Subcutaneous adipose tissue (tissue), 4 donors: ENCODE results near the gene SPATA9. TPM values are rescaled to one million over a fixed set of nuclear protein-coding genes. Genes with fewer than 3 reads are reported as not detected.

ENCODE experiments used
- total RNA-seq, 4 donors: library from RNA; depleted of rRNA; stranded (reverse); fragments of >200 nt; gene quantifications; one replicate each; pipeline ENCODE4 v1.1.0, GENCODE V29; 2016
- TF ChIP-seq, protein P1 (sequence below): fragments of 450-650 bp; IDR thresholded peaks from one replicate; pipeline ENCODE4 v1.5.1; 2016; ENCODE audit warnings: low read depth, mild to moderate bottlenecking, control low read depth, antibody characterized with exemption, moderate library complexity

SPATA9 gene
- total RNA-seq, 4 donors from 2014 or later = 2.4 to 4.7 TPM; not detected in 2

DNA sequence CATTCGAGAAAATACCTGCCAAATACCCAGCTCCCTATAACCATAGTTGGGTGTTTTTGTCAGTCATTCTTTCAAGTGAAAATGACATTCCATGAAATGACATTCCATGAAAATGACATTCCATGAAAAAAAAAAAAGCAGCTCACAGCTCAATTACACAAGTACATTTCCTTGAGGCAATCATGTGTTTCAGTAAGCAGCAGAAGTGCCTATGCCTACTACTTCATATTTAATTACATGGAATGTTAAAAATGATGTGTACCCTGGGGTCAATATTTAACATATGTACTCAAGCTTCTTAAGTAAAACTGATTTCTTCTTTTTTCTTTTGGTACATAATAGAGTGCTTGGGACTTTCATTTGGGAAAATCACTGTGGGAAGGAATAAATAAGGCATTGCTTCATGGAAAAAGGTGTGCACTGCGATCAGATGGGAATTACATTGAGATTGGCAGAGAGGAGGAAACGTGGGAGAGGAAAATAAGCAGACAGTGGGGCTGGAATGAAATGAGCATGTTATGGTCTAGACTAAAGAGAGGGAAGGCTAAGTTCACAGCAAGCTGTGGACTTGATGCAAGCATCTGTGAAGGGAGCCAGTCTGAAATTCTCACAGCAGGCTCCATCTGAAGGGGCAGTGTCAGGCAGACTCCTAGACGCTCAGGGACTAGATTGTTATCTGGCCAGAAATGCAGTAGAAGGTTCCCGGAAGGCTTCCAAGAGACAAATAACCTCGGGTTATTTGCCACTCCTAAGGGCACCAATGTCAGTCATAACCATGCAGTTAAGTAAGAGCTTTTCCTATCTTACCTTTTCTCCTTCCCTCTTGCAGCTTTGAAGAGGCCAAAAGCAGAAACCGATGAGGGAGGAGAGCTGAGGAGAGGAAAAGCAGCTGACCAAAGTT lies 15.2 kb upstream of the SPATA9 start:
- TF ChIP-seq, protein P1, sequence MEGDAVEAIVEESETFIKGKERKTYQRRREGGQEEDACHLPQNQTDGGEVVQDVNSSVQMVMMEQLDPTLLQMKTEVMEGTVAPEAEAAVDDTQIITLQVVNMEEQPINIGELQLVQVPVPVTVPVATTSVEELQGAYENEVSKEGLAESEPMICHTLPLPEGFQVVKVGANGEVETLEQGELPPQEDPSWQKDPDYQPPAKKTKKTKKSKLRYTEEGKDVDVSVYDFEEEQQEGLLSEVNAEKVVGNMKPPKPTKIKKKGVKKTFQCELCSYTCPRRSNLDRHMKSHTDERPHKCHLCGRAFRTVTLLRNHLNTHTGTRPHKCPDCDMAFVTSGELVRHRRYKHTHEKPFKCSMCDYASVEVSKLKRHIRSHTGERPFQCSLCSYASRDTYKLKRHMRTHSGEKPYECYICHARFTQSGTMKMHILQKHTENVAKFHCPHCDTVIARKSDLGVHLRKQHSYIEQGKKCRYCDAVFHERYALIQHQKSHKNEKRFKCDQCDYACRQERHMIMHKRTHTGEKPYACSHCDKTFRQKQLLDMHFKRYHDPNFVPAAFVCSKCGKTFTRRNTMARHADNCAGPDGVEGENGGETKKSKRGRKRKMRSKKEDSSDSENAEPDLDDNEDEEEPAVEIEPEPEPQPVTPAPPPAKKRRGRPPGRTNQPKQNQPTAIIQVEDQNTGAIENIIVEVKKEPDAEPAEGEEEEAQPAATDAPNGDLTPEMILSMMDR = no peak

DNA sequence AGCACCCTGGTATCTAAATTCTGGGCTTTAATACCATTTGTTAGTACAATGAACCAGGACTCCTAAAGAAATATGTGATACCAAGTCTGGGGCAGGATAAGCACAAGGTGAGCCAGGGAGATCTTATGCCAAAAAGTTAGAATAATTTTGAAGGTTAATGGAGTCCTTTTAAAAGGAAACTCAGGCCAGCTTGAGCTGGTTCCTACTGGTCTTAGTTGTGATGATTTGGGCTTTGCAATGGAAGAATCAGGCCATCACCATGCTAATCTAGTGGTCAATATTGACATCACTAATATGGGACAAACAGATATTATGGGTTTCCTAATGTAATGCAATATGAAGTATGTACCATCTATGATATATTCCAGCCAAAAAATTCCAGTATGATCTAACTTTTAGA lies 7.5 kb upstream of the SPATA9 start:
- TF ChIP-seq, protein P1 = no peak

DNA sequence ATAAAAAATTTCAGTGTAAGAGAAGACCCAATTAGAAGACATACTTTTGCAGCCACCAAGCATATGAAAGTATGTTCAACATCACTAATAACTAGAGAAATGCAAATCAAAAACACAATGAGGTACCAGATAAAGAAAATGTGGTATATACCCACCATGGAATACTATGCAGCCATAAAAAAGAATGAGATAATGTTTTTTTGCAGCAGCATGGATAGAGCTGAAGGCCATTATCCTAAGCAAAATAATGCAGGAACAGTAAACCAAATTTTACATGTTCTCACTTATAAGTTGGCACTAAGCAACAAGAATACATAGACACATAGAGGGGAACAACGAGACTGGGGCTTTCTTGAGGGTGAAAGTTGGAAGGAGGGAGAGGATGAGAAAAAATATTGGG lies 6.9 kb upstream of the SPATA9 start:
- TF ChIP-seq, protein P1 = no peak

DNA sequence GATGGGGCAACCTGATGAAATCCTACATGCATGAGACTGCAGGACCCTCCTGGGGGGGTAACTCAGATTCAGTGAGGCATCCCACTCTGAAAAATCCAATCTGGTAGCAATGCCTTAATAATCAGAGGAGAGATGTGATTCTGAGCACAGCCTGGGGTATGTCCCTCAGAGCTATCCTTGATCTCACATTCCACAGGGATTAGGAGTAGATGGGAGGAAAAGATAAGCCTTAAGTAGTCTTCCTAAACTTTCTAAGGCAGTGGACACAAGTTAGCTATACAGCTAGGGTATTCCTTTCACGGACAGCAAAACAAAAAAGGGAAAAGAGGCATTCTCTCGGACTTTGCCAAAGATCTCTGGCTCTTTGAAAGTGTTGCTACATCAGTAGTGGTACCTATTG lies 3.9 kb upstream of the SPATA9 start:
- TF ChIP-seq, protein P1 = no peak

DNA sequence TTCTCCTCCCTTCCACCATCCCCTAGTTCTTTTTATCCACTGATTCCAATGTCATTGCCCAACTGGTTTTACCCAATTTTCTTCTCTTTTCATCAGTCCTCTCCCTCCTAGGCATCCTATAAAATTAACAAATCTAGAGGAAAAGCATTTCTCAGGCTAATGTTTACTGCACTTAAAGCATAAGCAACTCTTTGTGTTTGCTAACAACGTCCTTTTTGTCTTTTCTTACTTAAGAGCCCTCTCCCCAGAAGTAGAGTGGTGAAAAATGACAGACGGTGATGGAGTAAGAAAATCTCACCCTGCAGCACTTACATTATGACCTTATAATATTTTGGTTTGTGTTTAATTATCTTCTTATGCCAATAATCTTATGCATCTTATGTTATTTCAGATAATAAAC lies 1.6 kb upstream of the SPATA9 start:
- TF ChIP-seq, protein P1 = no peak

DNA sequence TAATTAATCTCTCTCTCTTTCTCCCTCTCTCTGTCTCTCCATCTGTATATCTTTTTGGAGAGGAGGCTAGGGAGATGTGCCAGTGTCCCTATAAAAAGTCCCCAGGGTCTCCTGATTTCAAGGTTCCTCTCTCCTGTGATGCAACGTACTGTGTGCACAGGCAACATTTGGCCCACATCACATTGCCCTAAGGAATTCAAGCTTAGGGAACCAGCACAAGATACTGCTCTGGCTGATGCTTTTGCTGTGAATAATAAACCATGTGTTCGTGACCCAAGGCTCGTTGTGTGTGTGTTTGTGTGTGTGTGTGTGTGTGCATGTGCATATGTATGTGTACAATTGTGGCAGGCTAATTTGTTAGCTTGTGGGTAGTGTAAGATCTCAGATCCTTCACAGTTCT lies 9.7 kb downstream of the SPATA9 start:
- TF ChIP-seq, protein P1 = no peak

DNA sequence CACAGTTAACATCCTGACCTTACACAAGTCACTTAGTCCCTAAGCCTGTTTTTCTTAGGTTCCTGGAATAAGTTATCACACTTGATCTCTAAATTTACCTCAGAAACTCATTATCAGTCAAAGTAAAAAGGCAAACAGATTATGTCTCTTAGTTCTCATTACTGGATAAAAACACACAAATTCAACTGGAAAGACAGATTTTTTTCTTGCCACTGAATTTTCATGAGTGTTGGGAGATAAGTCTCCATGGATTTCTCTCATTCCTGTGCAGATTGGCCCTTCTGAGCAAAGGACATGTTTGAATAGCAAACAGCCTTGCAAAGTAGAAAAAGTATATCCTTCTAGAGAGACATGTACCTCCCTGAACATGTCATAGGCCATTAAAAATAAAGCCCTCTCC lies 10.2 kb downstream of the SPATA9 start:
- TF ChIP-seq, protein P1 = no peak
